HepG2 (cell line): ENCODE measurements around the gene KRTAP5-4. TPM values are rescaled to one million over a fixed set of nuclear protein-coding genes. Genes with fewer than 3 reads are reported as not detected.
"Not testable (repeated sequence)": the region's sequence is repeated elsewhere in the genome, so short reads cannot be mapped to it uniquely, and the experiment has no call there.

Experiments
- ATAC-seq: fragments of 200-7000 bp; cut with Tn5 transposase; 3 replicates; pipeline ENCODE4 v1.9.1; 2020; ENCODE audit warnings: mild to moderate bottlenecking, moderate library complexity
- BruUV-seq: library from RNA; stranded (reverse); fragments of 400-500 nt; replicated peaks from 2 replicates; lab custom pipeline; 2021; lab: Mats Ljungman, UMichigan
- CTCF ChIA-PET: fragments of 300-600 bp; formaldehyde crosslinking; extraction: SDS; loops from one replicate; lab custom pipeline; 2021; ENCODE audit warnings: low total read pairs, inconsistent platforms, low intra/inter-chr PET ratio; lab: Yijun Ruan, JAX
- POLR2A ChIA-PET: fragments of 350-600 bp; sonication (Branson Sonifier 250); formaldehyde crosslinking; loops from one replicate; lab custom pipeline; 2020; ENCODE audit warnings: antibody characterized with exemption, inconsistent platforms; lab: Yijun Ruan, JAX
- DNase-seq: peaks from one replicate; pipeline ENCODE4 v3.0.0-alpha.2; 2015; ENCODE audit warnings: low spot score
- FAIRE-seq: peaks from 3 replicates; lab custom pipeline; 2011; peaks lifted over from hg19 to GRCh38; lab: Jason Lieb, UNC
- H2AFZ ChIP-seq: one replicate; pipeline ENCODE4 v1.6.1; 2011; ENCODE audit warnings: low read length, inconsistent platforms
- H3K27ac ChIP-seq: fragments of 300-600 bp; 3 replicates; pipeline ENCODE4 v1.8.0; 2011; ENCODE audit warnings: mixed run types, mild to moderate bottlenecking, mixed read lengths, low read length, inconsistent platforms; ENCODE audit not compliant: insufficient read depth; ENCODE audit errors: extremely low read length
- H3K27me3 ChIP-seq, 2 experiments: fragments of 200-600 bp in 1 of 2; 2 replicates in 1 of 2; 3 replicates in 1 of 2; pipeline versions ENCODE4 v1.6.0 to v1.8.0; 2011; ENCODE audit warnings: low read length in 2 of 2, mild to moderate bottlenecking in 2 of 2, moderate library complexity in 2 of 2, inconsistent platforms in 1 of 2; ENCODE audit not compliant: insufficient read depth in 2 of 2, control insufficient read depth in 1 of 2
- H3K36me3 ChIP-seq, 2 experiments: fragments of 200-600 bp in 1 of 2; replicated peaks in 1 of 2; 2 replicates in 1 of 2; 3 replicates in 1 of 2; pipeline versions ENCODE4 v1.5.1 to v1.8.0; 2011; ENCODE audit warnings: low read length in 2 of 2, inconsistent platforms in 1 of 2; ENCODE audit not compliant: insufficient read depth in 2 of 2, control insufficient read depth in 1 of 2
- H3K4me1 ChIP-seq: 2 replicates; pipeline ENCODE4 v1.5.1; 2012; ENCODE audit warnings: low read length, inconsistent platforms; ENCODE audit not compliant: insufficient read depth
- H3K4me2 ChIP-seq: 2 replicates; pipeline ENCODE4 v1.6.0; 2011; ENCODE audit warnings: low read depth, low read length, inconsistent platforms
- H3K4me3 ChIP-seq, 3 experiments: fragments of 200-600 bp in 1 of 3; sonication (generic), shearing (Covaris generic) in 1 of 3; replicated peaks in 1 of 3; 2 replicates each; pipeline ENCODE4 v1.5.1; 2011 to 2016; ENCODE audit warnings: low read length in 3 of 3, inconsistent platforms in 2 of 3, low read depth in 2 of 3, mild to moderate bottlenecking in 2 of 3, control low read depth in 1 of 3, mixed read lengths in 1 of 3; ENCODE audit not compliant: insufficient read depth in 1 of 3
- H3K79me2 ChIP-seq: one replicate; pipeline ENCODE4 v1.6.1; 2011; ENCODE audit warnings: low read length, inconsistent platforms; ENCODE audit not compliant: insufficient read depth
- H3K9ac ChIP-seq: 2 replicates; pipeline ENCODE4 v1.6.0; 2011; ENCODE audit warnings: mild to moderate bottlenecking, low read depth, low read length, inconsistent platforms; ENCODE audit not compliant: insufficient read depth
- H3K9me3 ChIP-seq: 2 replicates; pipeline ENCODE4 v1.5.1; 2012; ENCODE audit warnings: mild to moderate bottlenecking, low read length
- H4K20me1 ChIP-seq: 2 replicates; pipeline ENCODE4 v1.6.0; 2011; ENCODE audit warnings: inconsistent platforms, mild to moderate bottlenecking, low read length, moderate library complexity; ENCODE audit not compliant: insufficient read depth
- FOXA1 ChIP-seq, 2 experiments: fragments of 450-650 bp in 1 of 2; sonication (generic) in 1 of 2; formaldehyde crosslinking in 1 of 2; IDR thresholded peaks; 2 replicates each; pipeline versions ENCODE4 v1.4.0 to v1.6.1; 2016 to 2020; ENCODE audit warnings: missing genetic modification reagents in 1 of 2
- ZFYVE20 ChIP-seq: sonication (generic); formaldehyde crosslinking; IDR thresholded peaks from 2 replicates; pipeline ENCODE4 v1.8.0; 2023; ENCODE audit warnings: low read depth, mild to moderate bottlenecking, moderate library complexity, missing genetic modification reagents, borderline replicate concordance
- WGBS: methylation state at CpG from one replicate; pipeline ENCODE4 v1.1.6; 2017; ENCODE audit warnings: low lambda C conversion rate; 5-methylcytosine and 5-hydroxymethylcytosine counted together
- in situ Hi-C: cut with HindIII; loops from 2 replicates; pipeline ENCODE4 v1.10.0; 2017; ENCODE audit warnings: low pct_unique_long_range_greater_than_20kb; ENCODE audit not compliant: extremely low pct_ligation_motif_present
- intact Hi-C: fragments of 100-400 bp; cut with micrococcal nuclease; formaldehyde crosslinking; loops from one replicate; pipeline ENCODE4 v1.10.0; 2022; ENCODE audit not compliant: unreplicated experiment
- polyA plus RNA-seq, 8 experiments: library from polyadenylated mRNA; depleted of rRNA in 3 of 8; stranded (reverse) in 7 of 8; unstranded in 1 of 8; fragments of >200 nt; fragmentation: Illumina TruSeq in 4 of 8; extraction: Trizol in 4 of 8; gene quantifications; 2 replicates each; pipeline versions ENCODE4 v1.2.1 to v1.2.3, GENCODE V29; 2011 to 2016; ENCODE audit warnings: low read depth in 4 of 8, missing spikeins in 1 of 8, mixed read lengths in 1 of 8; ENCODE audit not compliant: insufficient read depth in 1 of 8
- total RNA-seq, 5 experiments: library from RNA; depleted of rRNA; stranded (reverse); fragments of >200 nt; fragmentation: Illumina TruSeq; extraction: Trizol; gene quantifications; 2 replicates each; pipeline ENCODE4 v1.2.3, GENCODE V29; 2016; ENCODE audit warnings: low read depth in 1 of 5

The KRTAP5-4 gene
- total and polyA plus RNA-seq, 2 of the 13 experiments (the other 11 are each of a cell fraction or from before 2014, with no cell fraction given): not detected

GRCh38 chr11:1597994-1598380 is 24.0 kb downstream of the KRTAP5-4 start, which contains the start of gene KRTAP5-2 (continued):
- no peak for TF ChIP-seq ZFYVE20 (CRISPR knock-in tag)

- H3K27me3 ChIP-seq: peaks cover 0 to 24% of the 10 kb centered on the region in 2 experiments; a peak in 3 of 5 replicates
- H3K79me2 ChIP-seq: no peaks in the 10 kb centered on the region
- H3K4me3 ChIP-seq: no peak overlapping the region
- in situ Hi-C loops: no loop called here
- FAIRE-seq (no peak), ATAC-seq (no peak), DNase-seq (no peak)
- no TSS peak for BruUV-seq
- H3K4me1 ChIP-seq: peaks cover 11% of the 10 kb centered on the region
- no peak overlapping the region for H3K9ac ChIP-seq
- POLR2A ChIA-PET: no interaction called here
- H2AFZ ChIP-seq: no peak overlapping the region
- no peaks in the 10 kb centered on the region for H3K36me3 ChIP-seq
- TF ChIP-seq FOXA1 (IDR thresholded peaks at IDR 0.05): no peak
- TF ChIP-seq FOXA1 (CRISPR knock-in tag; IDR thresholded peaks at IDR 0.05): no peak
- H3K27ac ChIP-seq: no peak overlapping the region
- no peaks in the 10 kb centered on the region for H4K20me1 ChIP-seq
- H3K4me2 ChIP-seq: no peak overlapping the region
- CTCF ChIA-PET: interaction anchor here (2.8 kb wide), 1 partner anchor 31 kb away, joined by 13 read pairs; no protein-coding TSS in a partner anchor
- WGBS: 37% methylated on average over 9 of the region's 10 CpGs
- intact Hi-C loops: no loop called here
- no peaks in the 10 kb centered on the region for H3K9me3 ChIP-seq
These were observed 24.5 kb downstream of the KRTAP5-4 start for GRCh38 chr11:1597331-1597993.

GRCh38 chr11:1596576-1597121 is 25.3 kb downstream of the KRTAP5-4 start:
- H3K9ac ChIP-seq, H3K9me3 ChIP-seq, H3K4me2 ChIP-seq, POLR2A ChIA-PET, H3K79me2 ChIP-seq, BruUV-seq, H3K36me3 ChIP-seq, FAIRE-seq, H4K20me1 ChIP-seq, DNase-seq, H2AFZ ChIP-seq, ATAC-seq, in situ Hi-C loops, intact Hi-C loops, H3K27ac ChIP-seq, H3K4me3 ChIP-seq: not testable (repeated sequence)
- WGBS: 43% methylated on average over 14 of the region's 19 CpGs
- Histone ChIP-seq H3K4me1 (peaks cover 11% of the 10 kb centered on the region), H3K27me3 (peaks cover 0 to 26% of the 10 kb centered on the region in 2 experiments; a peak in 3 of 5 replicates)
- CTCF ChIA-PET: interaction anchor here (2.8 kb wide), 1 partner anchor 31 kb away, joined by 13 read pairs; no protein-coding TSS in a partner anchor
